Esophagus muscularis mucosa (tissue), 3 donors: ENCODE data around the gene SPAG16.

Source experiments
- CTCF ChIP-seq, 3 experiments: fragments of 200-600 bp in 2 of 3; fragments of 450-650 bp in 1 of 3; sonication (generic) in 2 of 3; IDR thresholded peaks; one replicate each; pipeline ENCODE4 v1.5.1; 2017 to 2019; ENCODE audit warnings: antibody characterized with exemption in 3 of 3, mild to moderate bottlenecking in 2 of 3, moderate library complexity in 1 of 3
- POLR2A ChIP-seq: fragments of 450-650 bp; IDR thresholded peaks from one replicate; pipeline ENCODE4 v1.6.1; 2017; ENCODE audit warnings: antibody characterized with exemption, moderate library complexity, mild to moderate bottlenecking, low read depth
- POLR2AphosphoS5 ChIP-seq, 2 donors: sonication (generic); formaldehyde crosslinking; IDR thresholded peaks; one replicate each; pipeline ENCODE4 v1.6.1; 2017; ENCODE audit warnings: antibody characterized with exemption in 2 of 2

GRCh38 chr2:213696442-213696841 is 412.2 kb downstream of the SPAG16 start:
- TF ChIP-seq POLR2A: no peak
- no peak for TF ChIP-seq POLR2AphosphoS5 (IDR thresholded peaks at IDR 0.05)
- TF ChIP-seq CTCF (IDR thresholded peaks at IDR 0.05): no peak
